Measurements from ENCODE around the gene MBNL2. TPM values are rescaled to one million over a fixed set of nuclear protein-coding genes. Genes with fewer than 3 reads are reported as not detected.

MBNL2 gene
- total RNA-seq, 1 donor: 59.8 TPM

DNA sequence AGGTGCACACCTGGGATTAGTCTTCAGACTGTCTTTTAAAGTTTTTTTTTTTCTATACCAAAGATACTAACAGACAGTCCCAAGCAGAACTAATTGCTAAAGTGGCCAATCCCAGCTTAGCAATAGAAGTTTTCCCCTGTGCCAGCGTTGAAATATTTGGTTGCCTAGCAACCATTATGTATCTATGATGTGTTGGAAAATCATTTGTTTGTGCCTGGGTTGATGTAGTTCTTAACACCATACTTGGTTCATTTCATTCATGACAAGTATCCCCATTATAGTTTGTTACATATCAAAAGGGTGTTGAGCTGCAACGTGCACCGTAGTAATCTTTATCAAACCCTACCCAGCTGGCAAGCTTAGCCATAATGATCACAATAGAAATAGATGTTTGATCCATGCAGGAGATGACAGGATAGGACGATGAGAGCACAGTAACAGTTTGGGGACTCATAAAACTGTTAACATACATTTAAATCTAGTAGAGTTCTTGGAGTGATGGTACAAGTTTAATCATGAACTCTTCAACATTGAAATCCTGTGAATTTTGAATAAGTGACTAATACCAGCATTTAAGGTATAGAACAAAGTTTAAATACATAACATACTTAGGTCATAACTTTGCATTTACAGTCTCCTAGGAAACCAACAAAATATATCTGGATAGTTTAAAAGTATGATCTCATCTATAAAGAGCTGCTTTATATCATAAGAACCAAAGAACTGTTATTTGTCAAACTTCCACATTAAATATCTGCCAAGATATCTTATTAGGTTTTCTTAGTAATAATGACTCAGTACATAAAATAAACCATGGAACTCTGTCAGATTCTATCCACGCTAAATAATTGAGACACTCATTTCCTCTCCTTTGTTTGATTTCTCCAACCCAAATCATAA, 73.4 kb downstream of the MBNL2 start:
- Histone ChIP-seq H3K4me3 (ENCODE audit: low read length) (no peak overlapping the region), H3K27me3 (ENCODE audit: insufficient read depth, low read length) (no peaks in the 10 kb centered on the region), H3K9me3 (ENCODE audit: low read depth, low read length) (no peaks in the 10 kb centered on the region), H3K4me1 (ENCODE audit: insufficient read depth, low read length) (no peaks in the 10 kb centered on the region)

DNA sequence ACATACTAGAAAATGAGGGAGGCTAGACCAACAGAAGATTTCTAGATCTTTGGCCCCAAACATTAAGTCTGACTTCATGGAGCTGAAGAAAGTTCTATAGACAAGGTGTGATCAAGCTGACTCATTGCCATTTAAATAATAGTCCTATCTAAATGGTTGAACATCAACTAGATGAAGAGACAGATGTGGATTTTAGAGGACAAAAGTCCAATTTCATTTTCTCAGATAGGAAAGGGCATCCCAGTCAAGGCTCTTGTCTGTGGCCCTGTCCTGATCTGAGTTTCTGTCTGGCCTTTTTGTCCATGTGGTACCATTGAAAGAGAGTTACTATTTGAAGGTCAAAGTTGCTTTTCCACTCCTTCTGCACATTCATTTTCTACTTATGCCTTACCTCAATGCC, 74.6 kb downstream of the MBNL2 start:
- Histone ChIP-seq H3K4me3 (ENCODE audit: low read length) (no peak overlapping the region), H3K4me1 (ENCODE audit: insufficient read depth, low read length) (peaks cover 5% of the 10 kb centered on the region), H3K27me3 (ENCODE audit: insufficient read depth, low read length) (no peaks in the 10 kb centered on the region), H3K9me3 (ENCODE audit: low read depth, low read length) (no peaks in the 10 kb centered on the region)

DNA sequence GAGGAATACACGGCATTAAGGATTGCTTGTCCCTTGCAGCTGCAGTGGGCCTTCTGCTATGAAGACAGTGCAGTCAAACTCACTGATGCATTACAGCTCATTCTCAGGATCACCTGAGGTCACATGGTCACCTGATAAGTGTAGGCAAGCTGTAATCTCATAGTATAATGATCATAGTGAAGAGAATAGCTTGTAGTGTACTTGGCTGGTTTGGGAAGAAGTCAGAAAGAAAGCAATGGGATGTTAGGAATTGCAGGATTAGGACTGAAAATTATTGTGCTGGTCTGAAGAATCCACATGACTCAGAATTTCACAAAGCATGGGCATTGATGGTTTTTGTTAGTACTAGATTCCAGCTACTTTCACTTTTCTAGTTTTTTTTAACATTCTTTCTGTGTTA, 76.7 kb downstream of the MBNL2 start:
- Histone ChIP-seq H3K4me3 (ENCODE audit: low read length) (no peak overlapping the region), H3K4me1 (ENCODE audit: insufficient read depth, low read length) (peaks cover 5% of the 10 kb centered on the region), H3K9me3 (ENCODE audit: low read depth, low read length) (no peaks in the 10 kb centered on the region), H3K27me3 (ENCODE audit: insufficient read depth, low read length) (no peaks in the 10 kb centered on the region)

DNA sequence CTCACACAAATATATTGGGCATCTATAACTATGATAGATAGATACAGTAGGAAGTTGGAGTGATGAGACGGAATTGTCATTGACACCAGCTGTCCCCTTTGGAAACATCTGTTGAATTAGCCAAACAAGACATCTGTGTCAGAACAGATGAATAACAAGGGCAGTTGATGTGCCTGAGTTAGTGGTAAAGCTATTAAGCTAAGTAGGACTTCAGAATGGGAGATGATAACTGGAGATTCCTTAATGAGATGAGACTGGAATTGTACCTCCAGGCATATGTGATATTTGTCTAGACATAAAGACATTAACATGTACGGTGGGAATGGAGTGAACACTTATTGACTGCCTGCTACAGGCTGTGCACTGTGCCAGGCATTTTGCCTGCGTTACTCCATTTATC, 78.7 kb downstream of the MBNL2 start:
- Histone ChIP-seq H3K9me3 (ENCODE audit: low read depth, low read length) (no peaks in the 10 kb centered on the region), H3K4me3 (ENCODE audit: low read length) (no peak overlapping the region), H3K4me1 (ENCODE audit: insufficient read depth, low read length) (peaks cover 5% of the 10 kb centered on the region), H3K27me3 (ENCODE audit: insufficient read depth, low read length) (no peaks in the 10 kb centered on the region)

DNA sequence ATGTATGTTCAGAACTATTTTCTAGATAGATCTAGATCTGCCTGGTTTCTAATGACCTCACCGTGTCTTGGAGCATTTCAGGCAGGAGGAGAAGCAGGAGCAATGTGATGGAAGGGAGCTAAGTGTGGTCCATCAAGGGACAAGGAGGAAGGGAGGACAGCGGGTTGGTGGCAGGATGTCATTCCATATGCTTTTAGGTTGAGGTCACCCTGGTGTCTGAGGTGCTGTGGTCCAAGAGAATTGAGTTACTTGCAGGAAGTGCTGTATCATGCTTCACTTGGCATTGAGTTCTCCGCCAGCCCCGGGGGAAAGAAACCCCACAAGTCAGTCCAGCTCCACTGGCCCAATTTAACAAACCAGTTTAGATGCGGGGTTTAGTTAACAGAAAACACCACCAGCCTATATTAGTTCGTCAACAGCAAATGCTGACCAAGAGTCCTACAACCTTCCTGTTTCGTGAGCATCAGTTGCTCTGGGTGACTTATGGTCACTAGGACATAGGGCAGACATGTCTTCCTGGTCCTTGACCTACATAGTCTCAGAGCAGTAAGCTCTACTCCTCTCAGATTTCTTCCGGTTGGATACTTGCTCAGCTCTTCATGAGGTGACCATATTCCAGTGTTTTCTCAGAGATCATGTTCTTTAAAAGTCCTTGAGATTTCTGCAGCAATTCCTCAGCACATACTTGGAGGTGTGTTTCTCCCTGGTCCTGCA, 79.4 kb downstream of the MBNL2 start:
- no peaks in the 10 kb centered on the region for H3K27me3 ChIP-seq (ENCODE audit: insufficient read depth, low read length)
- peaks cover 5% of the 10 kb centered on the region for H3K4me1 ChIP-seq (ENCODE audit: insufficient read depth, low read length)
- H3K9me3 ChIP-seq (ENCODE audit: low read depth, low read length): no peaks in the 10 kb centered on the region

DNA sequence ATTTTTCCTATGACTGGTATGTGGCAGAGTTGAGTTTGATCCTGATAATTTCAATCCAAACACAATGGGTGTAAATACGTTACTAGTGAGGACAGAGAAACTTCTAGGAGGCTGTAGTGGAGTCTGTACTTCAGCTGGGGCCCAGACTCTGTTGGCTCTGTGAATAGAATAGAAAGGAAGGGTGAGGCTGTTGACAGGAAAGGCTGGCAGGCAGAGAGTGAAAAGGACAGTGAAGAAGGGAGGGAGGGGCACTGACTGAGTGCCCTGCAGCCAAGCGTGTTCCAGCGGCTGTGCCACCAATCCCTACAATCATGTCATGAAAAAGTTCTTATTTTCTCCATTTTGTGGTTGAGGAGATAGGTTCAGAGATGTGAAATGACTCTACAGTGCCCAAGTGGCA, 80.5 kb downstream of the MBNL2 start:
- Histone ChIP-seq H3K4me1 (ENCODE audit: insufficient read depth, low read length) (peaks cover 5% of the 10 kb centered on the region), H3K4me3 (ENCODE audit: low read length) (no peak overlapping the region), H3K9me3 (ENCODE audit: low read depth, low read length) (no peaks in the 10 kb centered on the region), H3K27me3 (ENCODE audit: insufficient read depth, low read length) (no peaks in the 10 kb centered on the region)

More for the DNA sequence above, 79.4 kb downstream of the MBNL2 start:
- no peak overlapping the region for H3K4me3 ChIP-seq (ENCODE audit: low read length)

DNA sequence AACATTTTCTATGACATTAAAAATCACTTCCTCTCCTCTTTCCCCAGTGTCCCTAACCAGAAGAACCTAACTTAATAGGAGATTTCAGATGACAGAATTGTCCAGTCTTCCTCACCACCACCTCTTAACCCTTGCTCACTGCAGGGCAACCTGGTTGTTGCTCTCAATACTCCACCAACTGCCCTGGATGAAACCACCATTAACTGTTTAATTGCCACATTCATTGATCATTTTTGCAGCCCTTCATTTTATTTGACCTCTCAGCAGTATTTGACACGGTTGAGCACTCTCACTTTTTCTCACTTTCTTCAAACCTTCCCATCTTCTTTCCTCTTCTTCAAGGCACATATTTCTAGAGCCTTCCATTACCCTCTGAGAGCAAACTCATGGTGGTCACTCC, 84.0 kb downstream of the MBNL2 start:
- H3K4me3 ChIP-seq (ENCODE audit: low read length): no peak overlapping the region
- peaks cover 5% of the 10 kb centered on the region for H3K4me1 ChIP-seq (ENCODE audit: insufficient read depth, low read length)
- H3K27me3 ChIP-seq (ENCODE audit: insufficient read depth, low read length): no peaks in the 10 kb centered on the region
- no peaks in the 10 kb centered on the region for H3K9me3 ChIP-seq (ENCODE audit: low read depth, low read length)

DNA sequence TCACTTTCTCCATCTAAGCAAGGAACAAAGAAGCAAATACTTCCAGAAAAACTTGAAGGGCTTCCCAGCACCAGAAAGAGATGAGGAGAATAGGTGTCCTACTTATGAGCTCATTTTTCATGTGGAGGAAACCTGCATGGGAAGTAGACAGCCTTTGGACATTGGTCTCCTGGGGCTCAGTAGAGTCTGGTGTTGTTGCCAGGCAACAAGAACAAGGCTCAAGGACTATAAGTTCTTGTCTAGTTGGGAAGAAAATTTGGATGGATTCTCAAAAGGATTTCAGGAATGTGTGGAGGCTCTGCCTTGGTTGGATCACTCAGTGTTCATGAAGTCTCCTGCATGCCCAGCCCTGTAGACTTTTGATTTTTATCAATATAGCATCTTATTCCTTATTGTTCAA, 84.5 kb downstream of the MBNL2 start:
- H3K9me3 ChIP-seq (ENCODE audit: low read depth, low read length): no peaks in the 10 kb centered on the region
- no peak overlapping the region for H3K4me3 ChIP-seq (ENCODE audit: low read length)
- H3K27me3 ChIP-seq (ENCODE audit: insufficient read depth, low read length): no peaks in the 10 kb centered on the region
- peaks cover 1% of the 10 kb centered on the region for H3K4me1 ChIP-seq (ENCODE audit: insufficient read depth, low read length)

DNA sequence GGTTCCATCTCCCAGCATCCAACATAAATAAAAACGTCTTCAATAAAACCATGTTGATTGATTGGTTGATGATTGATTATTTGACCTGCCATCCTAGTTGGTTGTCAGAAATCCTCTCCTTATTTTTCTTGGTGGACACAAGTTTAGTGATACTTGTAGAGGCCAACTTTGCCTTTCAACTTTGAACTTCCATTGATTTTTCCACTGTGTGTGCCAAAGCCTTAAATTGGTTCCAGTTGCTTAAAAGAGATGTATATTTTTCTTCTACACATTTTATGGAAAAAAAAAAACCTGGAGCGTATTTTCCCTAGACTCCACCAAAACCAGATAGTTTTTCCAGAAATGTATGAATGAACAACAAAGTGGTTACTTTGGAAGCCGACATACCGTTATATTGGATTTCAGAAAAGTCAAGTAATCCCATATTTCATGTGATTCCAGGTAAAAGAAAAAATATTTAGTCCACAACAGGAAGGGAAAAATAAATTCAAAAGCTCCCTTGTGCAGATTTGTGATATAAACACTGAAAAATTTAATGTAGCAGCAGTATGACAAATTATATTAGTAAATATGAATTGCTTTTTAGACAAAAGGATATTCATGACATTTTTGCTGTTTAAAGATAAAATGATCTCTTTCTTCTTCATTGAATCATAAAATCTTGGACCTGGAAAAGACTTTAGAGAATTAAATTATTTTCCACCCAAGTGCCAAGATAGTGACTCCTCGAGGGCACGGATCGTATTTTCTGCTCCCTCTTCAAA, 85.2 kb downstream of the MBNL2 start:
- H3K9me3 ChIP-seq (ENCODE audit: low read depth, low read length): no peaks in the 10 kb centered on the region
- H3K4me1 ChIP-seq (ENCODE audit: insufficient read depth, low read length): no peaks in the 10 kb centered on the region
- H3K27me3 ChIP-seq (ENCODE audit: insufficient read depth, low read length): no peaks in the 10 kb centered on the region

DNA sequence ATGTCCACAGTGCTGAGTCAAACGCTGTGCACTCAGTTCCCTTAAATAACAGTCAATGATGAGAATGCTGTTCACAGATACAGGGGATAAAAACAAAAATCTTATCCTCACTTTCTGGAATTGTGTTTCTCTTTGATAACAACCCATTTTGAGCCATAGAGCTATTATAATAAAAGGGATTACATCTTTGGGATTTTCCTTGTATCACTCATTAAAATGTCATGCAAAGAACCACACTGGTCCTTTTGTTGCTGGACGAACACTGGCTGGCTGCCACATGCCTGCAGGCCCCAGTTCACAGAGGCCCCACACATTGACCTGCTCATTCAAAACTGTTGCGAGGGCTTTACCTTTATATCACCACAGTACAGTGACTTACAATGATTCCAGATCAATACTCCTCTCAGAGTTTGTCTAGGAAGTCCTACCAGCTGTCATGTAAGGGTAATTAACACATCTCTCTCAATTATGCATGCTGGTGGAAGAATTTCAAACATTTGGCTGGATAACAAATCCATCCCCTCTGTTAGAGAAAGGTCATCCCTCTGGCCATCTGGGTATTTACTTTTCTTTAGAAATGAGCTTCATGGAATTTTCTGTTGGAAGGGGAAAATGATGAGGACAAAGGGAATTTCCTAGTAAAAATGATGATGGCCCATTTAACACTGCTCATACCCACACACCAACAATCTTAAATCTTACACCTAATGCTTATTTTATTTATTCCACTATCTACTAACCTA, 85.9 kb downstream of the MBNL2 start:
- Histone ChIP-seq H3K27me3 (ENCODE audit: insufficient read depth, low read length) (no peaks in the 10 kb centered on the region), H3K9me3 (ENCODE audit: low read depth, low read length) (no peaks in the 10 kb centered on the region), H3K4me1 (ENCODE audit: insufficient read depth, low read length) (no peaks in the 10 kb centered on the region), H3K4me3 (ENCODE audit: low read length) (no peak overlapping the region)

More for the DNA sequence above, 85.2 kb downstream of the MBNL2 start:
- H3K4me3 ChIP-seq (ENCODE audit: low read length): no peak overlapping the region

DNA sequence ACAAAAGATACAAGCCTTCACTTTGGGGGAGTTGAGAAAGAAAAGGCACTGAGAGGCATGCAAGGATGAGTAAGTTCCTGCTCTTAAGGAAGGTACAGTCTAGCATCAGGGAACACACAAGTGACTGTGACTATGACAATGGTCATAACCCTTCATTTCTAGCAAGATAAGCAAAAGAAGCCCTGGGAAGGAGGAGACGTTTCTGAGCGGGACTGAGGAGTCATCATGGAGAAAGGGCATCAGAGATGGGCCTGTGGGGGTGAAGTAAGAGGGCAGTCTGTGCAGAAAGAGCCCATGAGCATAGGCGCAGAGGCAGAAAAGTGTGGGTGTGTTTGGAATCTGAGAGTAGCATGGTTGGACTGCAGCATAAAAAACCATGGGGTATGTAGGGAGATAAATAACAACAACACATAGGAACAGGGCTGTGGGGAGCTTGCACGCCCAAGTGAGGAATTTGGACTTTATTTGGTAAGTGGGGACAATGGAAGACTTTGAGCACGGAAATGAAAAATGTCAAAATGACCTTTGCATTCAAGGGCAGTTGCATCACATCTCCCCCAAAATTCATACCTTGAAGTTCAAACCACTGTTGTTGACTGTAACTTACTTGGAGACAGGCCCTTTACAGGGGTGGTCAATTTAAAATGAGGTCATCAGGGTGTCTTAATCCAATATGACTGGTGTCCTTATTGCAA, 86.7 kb downstream of the MBNL2 start:
- Histone ChIP-seq H3K9me3 (ENCODE audit: low read depth, low read length) (no peaks in the 10 kb centered on the region), H3K4me1 (ENCODE audit: insufficient read depth, low read length) (no peaks in the 10 kb centered on the region), H3K27me3 (ENCODE audit: insufficient read depth, low read length) (no peaks in the 10 kb centered on the region), H3K4me3 (ENCODE audit: low read length) (no peak overlapping the region)

DNA sequence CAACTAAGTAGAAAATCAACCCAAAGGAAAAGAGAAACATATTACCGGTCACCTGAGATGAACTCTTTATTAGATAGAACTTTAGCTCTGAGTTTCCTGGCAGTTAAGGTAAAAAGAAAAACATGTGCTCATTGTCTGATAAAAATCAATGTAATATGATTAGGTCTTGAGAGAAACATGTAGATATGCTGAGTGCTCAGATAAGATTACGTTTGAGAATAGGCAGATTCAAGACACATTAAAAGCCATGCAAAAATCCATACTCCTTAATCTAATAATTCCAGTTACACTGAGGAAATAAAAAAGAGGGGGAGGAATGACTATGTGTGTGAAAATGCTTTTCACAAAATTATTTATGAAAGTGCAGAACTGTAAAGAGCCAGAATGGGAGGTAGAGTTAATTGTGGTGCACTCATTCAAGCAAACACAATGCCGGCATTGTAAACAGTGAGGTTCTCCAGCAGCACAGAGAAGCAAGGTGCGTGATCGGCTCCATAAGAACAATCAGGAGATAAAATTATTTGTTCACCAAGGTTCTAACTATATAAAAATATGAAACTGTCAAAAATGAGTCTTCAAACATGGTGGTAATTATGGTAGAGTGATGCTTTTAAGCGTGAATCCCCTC, 88.8 kb downstream of the MBNL2 start:
- H3K4me3 ChIP-seq (ENCODE audit: low read length): no peak overlapping the region

DNA sequence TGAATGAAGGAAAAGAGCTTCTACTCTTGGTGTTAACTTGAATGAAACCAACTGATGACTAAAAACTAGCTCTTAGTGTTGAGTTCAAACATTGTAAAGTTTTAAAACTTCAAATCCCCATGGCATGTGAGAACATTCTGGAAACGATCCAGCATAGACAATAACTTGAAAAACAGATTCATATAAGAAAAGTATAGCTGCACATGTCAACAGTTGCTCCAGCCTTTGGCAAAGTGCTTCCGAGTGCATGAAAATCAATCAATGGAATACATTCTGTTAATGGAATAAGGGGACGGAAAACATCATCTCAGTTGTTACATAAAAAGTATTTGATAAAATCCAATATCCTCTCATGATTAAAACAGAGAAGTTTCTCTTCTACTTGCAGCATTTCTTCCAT, 89.8 kb downstream of the MBNL2 start:
- no peak overlapping the region for H3K4me3 ChIP-seq (ENCODE audit: low read length)
- H3K27me3 ChIP-seq (ENCODE audit: insufficient read depth, low read length): no peaks in the 10 kb centered on the region
- H3K9me3 ChIP-seq (ENCODE audit: low read depth, low read length): no peaks in the 10 kb centered on the region
- no peaks in the 10 kb centered on the region for H3K4me1 ChIP-seq (ENCODE audit: insufficient read depth, low read length)

More for the DNA sequence above, 88.8 kb downstream of the MBNL2 start:
- Histone ChIP-seq H3K9me3 (ENCODE audit: low read depth, low read length) (no peaks in the 10 kb centered on the region), H3K4me1 (ENCODE audit: insufficient read depth, low read length) (no peaks in the 10 kb centered on the region), H3K27me3 (ENCODE audit: insufficient read depth, low read length) (no peaks in the 10 kb centered on the region)

All from mononuclear cell (primary cell).